Astrocyte (in vitro differentiated cells and primary cell): Measurements from ENCODE around the gene FHIT.

Experiments
- CTCF ChIP-seq: IDR thresholded peaks from 2 replicates; pipeline ENCODE4 v1.5.1; 2011; ENCODE audit warnings: low read depth, mild to moderate bottlenecking, inconsistent platforms, low read length, moderate library complexity; ENCODE audit not compliant: insufficient read depth
- EZH2 ChIP-seq: IDR thresholded peaks from 2 replicates; pipeline ENCODE4 v1.6.1; 2012; ENCODE audit warnings: mild to moderate bottlenecking, low read length, inconsistent platforms; ENCODE audit not compliant: insufficient read depth

GRCh38 chr3:60453326-60453725 is 797.9 kb downstream of the FHIT start:
- no peak for TF ChIP-seq CTCF
- TF ChIP-seq EZH2: no peak
